HG02943 (cell line): ENCODE results near the gene TAC3.
"Not testable (repeated sequence)": the region's sequence is repeated elsewhere in the genome, so short reads cannot be mapped to it uniquely, and the experiment has no call there.

Experiments
- ATAC-seq: cut with Tn5 transposase; IDR thresholded peaks from one replicate; pipeline ENCODE4 v1.9.1; 2021; ENCODE audit warnings: mild to moderate bottlenecking, low read depth, moderate library complexity; ENCODE audit not compliant: unreplicated experiment

TAC3 gene

DNA sequence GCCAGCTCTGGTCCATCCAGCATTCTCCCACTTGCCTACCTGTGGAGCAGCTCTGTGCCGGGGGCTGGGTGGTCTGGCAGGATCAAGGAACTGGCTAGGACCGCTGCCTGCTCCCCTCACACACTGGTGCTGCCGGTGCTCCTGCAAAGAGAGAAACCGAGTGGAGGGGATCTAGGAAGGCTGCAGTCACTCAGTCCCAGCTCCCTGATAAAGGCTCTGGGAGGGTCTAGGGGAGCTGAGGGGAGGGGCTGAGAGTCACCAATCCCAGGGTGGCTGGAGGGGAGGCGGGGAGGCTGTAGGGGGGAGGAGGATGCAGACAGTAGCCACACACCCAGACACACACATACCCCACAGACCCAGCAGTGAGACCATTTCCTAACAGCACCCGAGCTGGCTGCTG lies at the start of gene TAC3:
Gene TAC3, minus strand, starts transcription at position 182 of the 400 bp plus-strand sequence. CDS start 732 bp downstream, outside the sequence.
- ATAC-seq: no peak

DNA sequence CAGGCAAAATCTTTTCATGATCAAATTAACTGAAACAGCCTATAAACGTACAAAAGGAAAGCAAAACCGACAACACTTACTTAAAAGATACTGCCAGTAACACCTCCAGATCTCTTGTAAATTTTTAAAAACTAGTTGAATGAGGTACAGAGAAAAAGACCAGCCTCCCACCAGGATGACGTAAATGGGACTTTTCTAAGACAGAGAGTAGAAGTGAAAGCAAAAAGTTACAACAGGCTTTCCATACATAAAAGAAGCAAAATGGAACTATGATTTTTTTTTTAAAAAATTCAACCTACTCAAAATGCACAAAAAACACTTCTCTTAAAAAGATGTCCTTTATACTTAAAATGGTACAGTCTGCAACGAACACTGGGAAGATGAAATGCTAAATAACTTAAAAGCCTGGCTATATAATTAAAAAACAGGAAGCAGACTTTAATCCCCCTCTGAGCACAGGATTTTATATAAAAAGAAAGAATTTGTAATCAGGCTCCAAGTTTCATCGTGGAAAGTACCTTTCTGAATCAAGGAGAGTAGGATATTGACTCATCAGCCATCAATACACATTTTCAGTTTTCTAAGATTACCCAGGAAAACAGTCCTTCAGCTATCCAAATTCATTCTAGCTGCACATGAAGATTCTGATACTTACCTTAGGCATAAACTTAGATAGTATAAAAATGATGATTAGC lies 47.8 kb upstream of the TAC3 start:
- ATAC-seq: no peak

DNA sequence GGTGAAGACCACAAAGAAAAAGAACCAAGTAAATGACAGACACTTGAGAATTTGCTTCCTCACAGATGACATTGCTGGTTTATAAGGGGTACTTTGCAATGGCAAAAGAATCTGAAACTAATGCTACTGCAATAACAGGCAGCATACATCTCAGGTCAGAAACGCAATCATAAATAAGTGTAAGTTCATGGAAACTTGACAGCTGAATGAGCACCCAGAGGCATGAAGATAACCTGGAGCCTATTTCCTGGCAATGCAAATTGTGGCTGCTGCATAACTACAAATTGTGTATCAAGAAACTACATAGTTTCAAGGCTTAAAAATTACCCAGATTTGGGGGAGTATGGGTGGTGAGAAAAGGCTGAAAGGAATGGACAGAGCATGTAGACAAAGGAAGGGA lies 42.1 kb upstream of the TAC3 start:
- ATAC-seq: no peak

DNA sequence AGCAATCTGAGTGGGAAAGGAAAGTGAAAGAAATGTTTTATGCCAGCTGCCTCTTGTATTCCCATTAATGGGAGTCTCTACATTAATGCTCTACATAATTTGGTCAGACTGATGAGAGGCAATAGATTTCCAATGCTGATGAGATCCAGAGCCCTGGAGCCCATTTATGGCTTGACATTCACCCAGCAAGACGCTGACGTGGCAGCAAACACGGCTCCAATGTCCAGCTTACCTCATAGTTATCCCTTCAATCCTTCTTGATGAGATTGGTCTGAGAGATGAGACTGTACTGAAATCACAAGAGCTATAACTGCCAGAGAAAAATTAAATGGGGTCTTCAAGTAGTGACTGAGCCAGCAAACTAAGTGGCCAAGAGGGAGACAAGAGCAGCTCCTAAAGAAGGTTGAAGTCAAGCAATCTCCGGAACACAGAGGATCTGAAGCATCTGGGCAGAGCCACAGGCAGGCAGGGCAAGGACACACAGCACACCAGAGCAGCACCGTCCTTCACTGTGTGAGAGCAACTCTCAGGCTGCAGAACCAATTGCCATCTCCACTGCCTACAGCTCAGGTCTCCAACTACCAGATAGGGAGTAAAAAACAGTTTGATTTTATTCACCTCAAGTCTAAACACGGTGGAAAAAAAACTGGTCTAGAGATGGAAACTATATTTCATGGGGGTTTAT lies 40.9 kb upstream of the TAC3 start:
- ATAC-seq: no peak

DNA sequence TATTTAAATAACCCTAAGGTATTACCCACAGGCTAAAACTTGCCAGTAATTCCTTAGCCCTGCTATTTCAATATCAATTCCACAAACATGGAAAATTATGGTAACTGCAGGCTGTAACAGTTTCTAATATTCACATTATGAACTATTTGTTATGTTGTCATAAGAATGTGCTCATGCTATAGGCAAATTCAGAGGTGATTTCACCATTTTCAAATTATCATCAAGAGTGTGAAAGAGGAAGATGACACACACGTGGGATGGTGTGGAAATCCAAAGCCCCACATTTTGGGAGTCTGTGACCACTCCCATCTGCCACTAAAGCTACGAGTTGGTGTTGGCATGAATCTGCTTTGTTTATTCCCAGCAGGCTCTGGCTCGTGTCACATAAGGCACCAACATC lies 39.5 kb upstream of the TAC3 start:
- ATAC-seq: no peak

DNA sequence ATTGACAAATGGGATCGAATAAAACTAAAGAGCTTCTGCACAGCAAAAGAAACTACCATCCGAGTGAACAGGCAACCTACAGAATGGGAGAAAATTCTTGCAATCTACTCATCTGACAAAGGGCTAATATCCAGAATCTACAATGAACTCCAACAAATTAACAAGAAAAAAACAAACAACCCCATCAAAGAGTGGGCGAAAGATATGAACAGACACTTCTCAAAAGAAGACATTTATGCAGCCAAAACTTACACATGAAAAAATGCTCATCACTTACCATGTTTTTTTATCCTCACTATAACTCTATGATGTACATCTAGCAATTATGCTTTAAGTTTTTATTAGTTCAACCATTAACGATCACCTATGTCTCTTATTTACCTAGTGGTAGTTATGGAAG lies 37.6 kb upstream of the TAC3 start:
- ATAC-seq: not testable (repeated sequence)

DNA sequence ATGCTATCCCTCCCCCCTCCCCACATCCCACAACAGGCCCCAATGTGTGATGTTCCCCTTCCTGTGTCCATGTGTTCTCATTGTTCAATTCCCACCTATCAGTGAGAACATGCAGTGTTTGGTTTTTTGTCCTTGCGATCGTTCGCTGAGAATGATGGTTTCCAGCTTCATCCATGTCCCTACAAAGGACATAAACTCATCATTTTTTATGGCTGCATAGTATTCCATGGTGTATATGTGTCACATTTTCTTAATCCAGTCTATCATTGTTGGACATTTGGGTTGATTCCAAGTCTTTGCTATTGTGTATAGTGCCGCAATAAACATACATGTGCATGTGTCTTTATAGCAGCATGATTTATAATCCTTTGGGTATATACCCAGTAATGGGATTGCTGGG lies 36.8 kb upstream of the TAC3 start:
- ATAC-seq: not testable (repeated sequence)

DNA sequence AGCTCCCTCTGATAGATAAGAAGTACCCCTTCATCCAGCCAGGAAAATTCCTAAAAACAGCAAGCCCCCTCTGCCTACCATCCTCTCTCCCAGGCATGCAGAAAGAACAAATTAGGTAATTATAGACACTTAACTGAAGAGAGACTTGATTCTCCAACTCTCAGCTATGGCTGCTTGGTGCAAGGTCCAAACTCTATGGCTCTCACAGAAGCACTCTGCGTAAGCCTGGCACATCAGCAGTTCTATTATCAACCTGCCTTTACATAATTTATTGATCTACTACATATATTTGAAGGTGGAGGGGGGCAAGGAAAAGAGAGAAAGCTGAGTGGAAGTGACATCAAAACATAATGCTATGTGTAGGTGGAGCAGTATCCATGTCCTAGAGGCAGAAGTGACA lies 34.7 kb upstream of the TAC3 start:
- ATAC-seq: no peak

DNA sequence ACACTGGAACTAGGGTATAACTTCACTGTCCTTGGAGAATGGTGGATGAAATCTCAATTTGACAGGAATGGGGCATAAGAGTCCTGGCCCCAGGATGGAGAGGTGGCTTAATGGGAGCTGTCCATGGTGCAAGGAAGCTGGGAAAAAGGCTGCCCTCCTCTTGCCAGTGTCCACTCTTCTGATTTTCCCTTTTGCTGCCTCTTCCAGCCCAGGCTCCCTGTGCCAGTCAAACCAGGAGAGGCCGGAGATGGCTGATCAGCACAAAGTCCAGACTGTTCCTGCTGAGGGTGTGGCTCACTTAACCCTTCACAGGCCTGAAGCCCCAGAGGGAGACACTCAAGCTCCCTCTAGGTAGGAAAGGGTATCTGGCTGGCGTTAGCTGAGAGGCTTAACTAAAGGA lies 33.6 kb upstream of the TAC3 start, which contains the start of gene MYO1A:
Gene MYO1A, minus strand, starts transcription at position 240 of the 400 bp plus-strand sequence. CDS start 1,806 bp downstream, outside the sequence.
- ATAC-seq: no peak

DNA sequence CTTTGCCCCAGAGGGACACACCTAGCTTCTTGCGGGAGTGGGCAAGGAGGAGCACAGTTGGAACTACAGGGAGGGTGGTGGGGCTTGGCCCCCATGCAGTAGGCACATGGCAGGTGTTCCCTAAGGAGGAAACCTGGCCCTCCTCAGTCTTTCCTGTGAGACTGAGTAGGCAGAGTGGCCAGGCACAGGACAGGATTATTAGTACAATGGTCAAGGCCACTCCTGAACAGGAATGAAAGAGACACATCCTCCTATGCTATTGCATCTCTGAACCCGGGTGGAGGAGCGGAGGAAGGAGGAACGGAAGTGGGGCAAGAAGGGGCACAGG lies 32.8 kb upstream of the TAC3 start:
- ATAC-seq: no peak

DNA sequence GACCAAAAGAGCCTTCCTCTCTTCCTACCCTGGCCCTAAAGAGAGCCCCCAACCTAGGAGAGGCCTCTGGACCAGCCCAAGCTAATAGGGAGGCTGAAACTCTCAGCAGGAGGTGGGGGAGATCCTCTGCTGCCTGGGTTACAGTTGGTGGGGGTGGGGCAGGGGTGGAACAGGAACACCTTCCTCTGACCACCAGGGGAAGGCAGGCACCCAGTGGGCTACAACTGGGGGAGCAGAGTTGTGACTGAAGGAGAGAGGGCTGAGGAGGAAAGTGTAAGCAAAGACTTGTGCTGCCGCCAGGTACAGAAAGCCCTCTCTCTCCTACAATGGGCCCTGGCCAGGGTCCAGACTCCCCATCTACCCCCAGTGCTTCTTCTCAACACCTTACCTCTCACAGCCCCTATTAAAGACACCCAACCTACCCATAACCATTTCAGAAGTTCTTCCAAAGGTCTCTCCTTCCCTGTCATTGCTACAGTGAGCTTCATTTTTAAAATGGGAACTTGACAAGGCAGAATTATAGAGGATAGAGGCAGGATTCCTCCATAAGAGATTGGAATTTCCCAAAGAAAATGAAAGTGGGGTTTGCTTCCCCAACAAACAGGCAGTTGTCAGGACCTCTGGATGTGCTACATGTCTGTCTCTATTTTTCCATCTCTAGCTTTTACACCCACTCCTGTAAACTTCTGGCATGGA lies 32.2 kb upstream of the TAC3 start:
- no peak for ATAC-seq

DNA sequence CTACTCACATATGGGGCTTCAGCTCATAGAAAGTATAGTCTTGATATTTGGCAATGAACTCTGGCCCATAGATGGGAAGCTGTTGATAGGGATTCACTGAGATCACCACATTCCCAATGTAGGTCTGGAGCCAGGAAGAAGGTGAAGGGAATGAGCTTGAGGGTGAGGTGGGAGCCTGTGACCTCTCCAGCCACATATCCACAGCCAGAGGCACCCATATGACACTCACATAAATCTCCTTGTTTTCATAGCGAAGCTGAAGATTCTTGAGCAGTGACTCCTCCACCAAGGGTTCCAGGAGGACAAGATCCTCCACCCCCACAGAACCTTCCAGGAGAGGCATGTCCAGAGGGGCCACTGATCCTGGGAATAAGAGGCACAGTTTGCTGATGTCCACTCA lies 31.7 kb upstream of the TAC3 start:
- no peak for ATAC-seq

DNA sequence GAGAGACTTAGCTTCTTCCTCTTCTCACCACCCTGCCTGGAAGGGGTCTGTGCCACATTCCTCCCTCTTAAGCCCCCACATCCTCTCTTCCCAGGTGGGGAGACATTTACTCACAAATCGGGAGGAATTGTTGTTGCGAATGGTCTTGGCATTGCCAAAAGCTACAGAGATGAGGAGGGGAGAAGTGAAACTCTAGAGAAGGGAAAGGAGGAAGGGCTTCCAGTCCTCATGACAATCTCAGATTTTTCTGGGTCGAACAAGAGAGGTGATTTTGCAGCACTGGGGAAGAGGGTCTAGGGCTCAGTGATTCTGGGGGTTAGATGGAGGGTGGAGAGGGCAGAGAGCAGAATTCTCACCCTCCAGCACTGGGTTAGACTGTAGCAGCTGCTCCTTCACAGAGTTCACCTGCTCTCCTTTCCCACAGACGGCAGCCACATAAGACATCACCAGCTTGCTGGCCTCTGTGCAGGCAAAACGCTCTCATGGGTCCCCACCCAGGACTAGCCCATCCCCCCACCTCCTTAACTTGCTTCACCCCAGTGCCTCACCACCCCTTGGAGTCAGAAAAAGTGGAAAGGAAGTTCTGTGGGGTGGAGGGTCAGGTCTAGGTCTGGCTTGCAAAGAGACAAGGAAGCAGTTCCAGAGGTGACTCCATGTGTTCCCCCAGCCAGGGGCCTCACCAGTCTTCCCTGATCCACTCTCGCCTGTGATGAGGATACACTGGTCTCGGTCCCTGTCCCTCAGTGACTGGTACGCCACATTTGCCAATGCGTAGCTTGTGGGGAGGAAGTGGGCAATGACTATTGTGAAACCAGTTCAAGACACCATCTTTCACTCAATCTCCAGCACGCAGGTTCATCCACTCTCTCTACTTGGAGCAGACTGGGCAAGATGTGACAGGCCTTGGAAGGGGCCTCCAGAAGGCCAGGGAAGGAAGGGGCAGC lies 30.9 kb upstream of the TAC3 start:
- no peak for ATAC-seq

DNA sequence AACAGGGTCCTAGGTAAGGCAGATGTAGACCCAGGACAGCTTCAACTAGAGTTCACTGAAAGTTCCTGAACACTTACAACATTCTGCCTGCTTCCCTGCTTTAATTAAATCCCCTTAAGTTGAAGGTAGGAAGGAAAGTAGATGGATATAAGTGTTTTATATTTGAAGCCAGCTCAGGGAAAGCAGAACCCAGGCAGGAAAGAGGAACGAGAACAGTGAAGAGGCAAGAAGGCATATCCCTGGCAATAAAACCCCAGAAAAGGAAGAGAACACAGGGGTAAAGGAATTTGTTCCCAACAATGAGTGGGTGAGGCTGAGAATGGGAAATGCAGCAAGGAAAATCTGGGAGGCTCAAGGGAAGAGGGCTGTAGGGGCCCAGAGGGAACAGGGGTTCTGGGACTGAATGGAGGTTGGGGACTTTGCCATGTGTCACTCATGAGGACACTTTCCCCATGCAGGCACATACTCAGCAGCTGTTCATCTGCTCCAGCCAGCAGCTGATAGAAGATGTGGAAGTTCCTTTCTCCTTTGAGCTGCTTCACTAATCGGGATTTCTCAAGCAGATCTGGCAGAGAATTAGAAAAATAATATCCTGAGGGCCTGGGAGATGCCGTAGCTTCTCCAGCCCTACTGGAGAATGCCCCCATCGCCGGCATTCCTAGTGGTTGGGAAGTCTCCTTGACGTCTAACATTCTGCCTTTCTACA lies 29.9 kb upstream of the TAC3 start:
- no peak for ATAC-seq

DNA sequence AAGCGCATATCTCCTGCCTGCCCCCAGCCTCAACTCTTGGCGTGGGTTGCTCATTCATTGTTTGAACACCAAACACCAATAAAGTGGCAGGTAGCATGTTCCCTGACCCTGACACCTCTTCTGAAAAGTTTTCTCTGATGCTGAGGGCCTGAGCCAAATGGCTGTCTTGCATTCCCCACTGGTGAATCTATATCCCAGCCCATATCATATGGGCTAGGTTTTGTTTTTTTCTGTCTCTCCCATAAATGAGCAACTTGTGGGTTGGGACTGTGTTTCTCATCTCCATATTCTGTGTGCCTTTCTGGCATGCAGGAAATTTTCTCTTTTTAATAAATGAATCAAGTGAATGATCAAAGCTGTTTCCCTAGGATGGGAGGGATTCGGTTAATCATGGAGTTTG lies 28.6 kb upstream of the TAC3 start:
- no peak for ATAC-seq

DNA sequence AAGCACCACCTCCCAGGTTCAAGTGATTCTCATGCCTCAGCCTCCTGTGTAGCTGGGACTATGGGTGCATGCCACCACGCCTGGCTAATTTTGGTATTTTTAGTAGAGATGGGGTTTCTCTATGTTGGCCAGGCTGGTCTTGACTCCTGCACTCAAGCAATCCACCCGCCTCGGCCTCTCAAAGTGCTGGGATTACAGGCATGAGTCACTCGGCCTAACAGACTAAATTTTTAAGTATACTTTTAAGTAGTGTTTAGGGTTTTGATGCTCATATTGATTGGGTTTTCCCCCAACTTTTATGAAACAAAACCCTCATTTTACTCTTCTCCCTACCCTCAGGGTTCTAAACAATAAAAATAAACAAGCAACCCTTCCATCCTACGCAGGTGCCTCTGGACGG lies 28.1 kb upstream of the TAC3 start:
- ATAC-seq: no peak

DNA sequence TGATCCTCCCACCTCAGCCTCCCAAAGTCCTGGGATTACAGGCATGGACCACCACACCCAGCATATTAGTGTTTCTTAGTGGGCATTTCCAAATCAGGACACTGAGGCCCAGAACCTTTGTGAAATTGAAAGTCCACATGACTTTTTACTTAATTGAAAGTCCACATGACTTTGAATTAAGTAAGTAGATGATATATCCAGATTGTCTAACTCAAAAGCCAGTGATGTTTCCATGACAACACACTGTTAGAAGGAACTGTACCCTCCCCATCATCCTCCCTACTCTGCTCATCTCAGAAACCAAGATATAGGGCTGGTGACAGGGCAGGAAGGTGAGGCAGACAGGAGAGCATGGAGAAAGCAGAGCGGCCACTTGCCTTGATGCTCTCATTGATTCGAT lies 26.4 kb upstream of the TAC3 start:
- ATAC-seq: no peak

DNA sequence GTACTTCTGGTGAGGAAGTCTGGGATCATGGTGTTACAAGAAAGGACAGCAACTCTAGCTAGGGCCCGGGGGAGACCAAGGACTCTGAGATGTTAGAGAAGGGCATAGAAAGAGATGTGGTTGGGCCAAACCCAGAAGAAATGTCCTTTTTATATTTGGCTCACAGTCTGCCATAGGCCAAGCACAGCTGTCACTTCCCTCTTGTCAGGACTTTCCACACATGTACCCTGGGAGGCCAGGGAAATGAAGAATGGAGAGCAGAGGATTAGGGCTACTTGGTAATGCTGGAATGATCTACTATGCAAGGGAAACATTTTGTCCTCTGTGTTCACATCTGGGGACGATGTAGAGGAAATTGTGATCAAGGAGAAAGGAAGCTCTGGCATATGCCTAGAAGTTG lies 24.4 kb upstream of the TAC3 start:
- no peak for ATAC-seq

DNA sequence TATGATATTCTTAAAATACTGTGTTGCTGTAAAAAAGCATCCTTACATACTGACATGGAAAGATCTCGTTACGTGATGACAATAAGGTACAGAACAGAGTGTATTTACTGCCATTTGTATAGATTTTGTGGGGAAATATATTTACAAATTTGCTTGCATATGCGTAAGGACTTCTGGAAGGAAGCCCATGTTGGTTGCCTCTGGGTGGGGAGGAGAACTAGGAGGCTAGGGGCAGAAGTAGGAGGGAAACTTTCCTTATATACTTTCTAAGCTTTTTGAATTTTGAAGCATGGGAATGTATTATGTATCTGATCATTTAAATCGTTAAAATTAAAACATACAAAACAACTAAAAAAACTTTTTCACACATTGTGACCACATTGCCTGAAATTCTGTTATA lies 23.9 kb upstream of the TAC3 start:
- no peak for ATAC-seq
